ENCODE results near the gene PRSS22.

Gene PRSS22

DNA sequence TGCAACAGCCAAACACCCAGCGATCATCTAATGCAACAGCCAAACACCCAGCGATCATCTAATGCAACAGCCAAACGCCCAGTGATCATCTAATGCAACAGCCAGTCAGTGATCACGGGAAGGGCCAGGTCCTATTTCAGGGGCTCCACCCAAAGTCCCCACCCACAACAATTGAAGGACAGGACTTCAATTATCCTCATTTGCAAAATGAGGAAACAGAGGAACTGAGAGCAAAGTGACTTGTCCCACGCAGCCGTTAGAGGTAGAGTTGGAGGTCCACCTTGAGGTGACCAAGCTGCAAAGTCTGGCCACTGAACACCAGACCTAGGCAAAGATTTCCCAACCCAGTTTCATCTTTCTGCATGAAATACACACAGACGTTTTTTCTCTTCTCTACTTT is 24.2 kb downstream of the PRSS22 start:
- no peak overlapping the region for H3K4me3 ChIP-seq (ENCODE audit: low read depth, low read length)
- TF ChIP-seq, protein P1, sequence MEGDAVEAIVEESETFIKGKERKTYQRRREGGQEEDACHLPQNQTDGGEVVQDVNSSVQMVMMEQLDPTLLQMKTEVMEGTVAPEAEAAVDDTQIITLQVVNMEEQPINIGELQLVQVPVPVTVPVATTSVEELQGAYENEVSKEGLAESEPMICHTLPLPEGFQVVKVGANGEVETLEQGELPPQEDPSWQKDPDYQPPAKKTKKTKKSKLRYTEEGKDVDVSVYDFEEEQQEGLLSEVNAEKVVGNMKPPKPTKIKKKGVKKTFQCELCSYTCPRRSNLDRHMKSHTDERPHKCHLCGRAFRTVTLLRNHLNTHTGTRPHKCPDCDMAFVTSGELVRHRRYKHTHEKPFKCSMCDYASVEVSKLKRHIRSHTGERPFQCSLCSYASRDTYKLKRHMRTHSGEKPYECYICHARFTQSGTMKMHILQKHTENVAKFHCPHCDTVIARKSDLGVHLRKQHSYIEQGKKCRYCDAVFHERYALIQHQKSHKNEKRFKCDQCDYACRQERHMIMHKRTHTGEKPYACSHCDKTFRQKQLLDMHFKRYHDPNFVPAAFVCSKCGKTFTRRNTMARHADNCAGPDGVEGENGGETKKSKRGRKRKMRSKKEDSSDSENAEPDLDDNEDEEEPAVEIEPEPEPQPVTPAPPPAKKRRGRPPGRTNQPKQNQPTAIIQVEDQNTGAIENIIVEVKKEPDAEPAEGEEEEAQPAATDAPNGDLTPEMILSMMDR (IDR thresholded peaks at IDR 0.05; ENCODE audit: borderline replicate concordance, insufficient read depth, low read depth, low read length), result no peak

DNA sequence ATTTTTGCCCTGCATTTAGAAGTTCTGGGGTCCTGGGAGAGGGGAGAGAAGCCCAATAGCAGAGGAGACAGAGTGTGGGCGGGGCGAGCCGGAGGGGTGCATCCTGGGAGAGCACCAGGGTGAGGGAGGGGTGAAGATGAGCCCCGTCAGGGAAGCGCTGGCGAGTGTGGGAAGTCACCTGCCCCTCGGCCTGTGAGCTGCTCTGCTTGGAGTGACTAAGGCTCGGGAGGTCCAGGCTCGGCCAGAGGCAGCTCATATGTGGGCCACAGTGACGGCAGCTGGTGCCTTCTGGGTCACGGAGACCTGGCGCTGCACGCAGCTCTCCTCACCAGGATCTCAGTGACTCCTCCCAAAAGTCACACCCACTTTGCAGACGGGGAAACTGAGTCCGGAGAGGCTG is 26.8 kb downstream of the PRSS22 start:
- TF ChIP-seq, protein P1 (IDR thresholded peaks at IDR 0.05; ENCODE audit: borderline replicate concordance, insufficient read depth, low read depth, low read length), result no peak
- H3K4me3 ChIP-seq (ENCODE audit: low read depth, low read length), result no peak overlapping the region

DNA sequence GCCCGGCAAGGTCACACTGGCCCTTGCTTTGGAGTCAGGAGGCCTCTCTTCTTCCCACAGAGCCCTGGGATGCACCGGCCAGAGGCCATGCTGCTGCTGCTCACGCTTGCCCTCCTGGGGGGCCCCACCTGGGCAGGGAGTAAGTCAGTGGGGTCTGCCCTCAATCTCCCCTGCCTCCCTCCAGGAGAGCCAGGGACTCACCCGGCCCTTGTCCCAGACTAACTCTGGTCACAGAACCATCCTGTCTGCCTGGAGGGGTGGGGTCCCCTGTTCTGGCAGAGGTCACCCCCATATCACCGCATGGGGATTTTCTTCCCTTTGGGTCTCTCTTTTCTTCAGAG is 27.6 kb downstream of the PRSS22 start:
- peak overlapping the region; percentile 26 for H3K4me3 ChIP-seq (ENCODE audit: low read depth, low read length)
- TF ChIP-seq, protein P1 (IDR thresholded peaks at IDR 0.05; ENCODE audit: borderline replicate concordance, insufficient read depth, low read depth, low read length), result no peak

DNA sequence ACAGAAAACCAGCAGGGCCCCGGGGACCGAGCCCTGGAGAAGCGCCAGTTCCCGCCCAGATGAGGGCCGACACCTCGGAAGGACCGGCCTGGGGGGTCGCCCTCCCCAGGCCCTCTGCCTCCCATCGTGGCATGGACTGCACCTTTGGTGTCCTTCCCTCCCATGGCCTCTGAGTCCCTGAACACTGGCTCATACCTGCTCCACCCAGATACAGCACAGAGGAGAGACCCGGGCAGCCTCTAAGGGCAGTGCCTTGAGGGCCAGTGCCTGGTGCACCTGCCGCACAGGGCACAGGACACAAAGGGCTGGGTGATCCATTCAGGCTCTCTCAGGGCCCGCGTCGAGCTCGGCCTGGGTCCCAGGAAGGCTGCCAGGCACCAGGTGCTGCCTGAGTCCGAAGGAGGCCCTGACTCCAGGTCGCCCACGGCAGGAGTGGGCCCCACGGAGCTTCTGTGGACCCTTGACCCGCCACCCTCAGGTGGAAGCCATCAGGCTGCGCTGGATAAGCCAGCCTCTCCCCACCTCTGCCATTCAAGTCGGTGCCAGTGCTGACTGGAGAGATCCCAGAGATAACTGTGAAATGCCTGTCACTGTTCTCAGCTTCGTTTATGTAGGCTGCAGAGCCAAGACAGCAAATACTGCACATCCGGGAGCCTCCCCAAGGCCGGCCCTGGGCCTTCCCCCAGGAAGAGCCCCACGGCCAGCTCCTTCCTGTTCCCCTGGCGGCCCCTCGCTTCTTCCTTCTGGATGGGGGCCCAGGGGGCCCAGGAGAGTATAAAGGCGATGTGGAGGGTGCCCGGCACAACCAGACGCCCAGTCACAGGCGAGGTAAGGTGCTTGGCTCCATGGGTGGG is 28.2 kb downstream of the PRSS22 start, which contains the start of gene ZG16B:
Gene ZG16B, plus strand, starts transcription at position 803 of the 854 bp plus-strand sequence. CDS start 139 bp downstream, outside the sequence.
- TF ChIP-seq, protein P1 (IDR thresholded peaks at IDR 0.05; ENCODE audit: borderline replicate concordance, insufficient read depth, low read depth, low read length), result no peak
- peak within 1 kb of the TSS; percentile 26 for H3K4me3 ChIP-seq (ENCODE audit: low read depth, low read length)

DNA sequence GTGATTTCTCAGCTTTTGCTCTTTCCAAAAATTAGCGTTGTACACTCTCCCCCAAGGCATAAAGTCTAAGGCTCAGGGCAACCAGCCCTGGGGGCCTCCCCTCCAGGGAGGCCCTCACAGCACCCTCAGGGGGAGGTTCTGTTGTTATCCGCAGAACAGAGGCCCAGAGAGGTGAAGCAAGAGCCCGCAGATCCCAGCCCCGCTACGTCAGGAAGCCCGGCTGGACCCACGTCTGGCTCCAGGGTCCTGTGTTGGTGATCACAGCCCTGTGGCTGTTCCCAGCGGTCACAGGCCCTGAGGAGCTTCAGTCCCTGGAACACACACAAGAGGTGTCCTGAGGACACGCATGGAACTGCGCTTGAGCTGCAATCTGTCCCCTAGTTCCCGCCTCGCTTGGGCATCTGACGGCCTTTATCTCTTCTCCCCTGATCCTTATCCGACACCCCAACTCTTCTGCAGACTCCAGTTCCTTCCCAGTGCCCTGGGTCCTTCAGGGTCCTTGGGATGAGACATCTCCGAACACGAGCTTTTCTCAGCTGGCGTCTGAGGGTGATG is 29.0 kb downstream of the PRSS22 start:
- H3K4me3 ChIP-seq (ENCODE audit: low read depth, low read length), result no peak overlapping the region
- TF ChIP-seq, protein P1 (IDR thresholded peaks at IDR 0.05; ENCODE audit: borderline replicate concordance, insufficient read depth, low read depth, low read length), result no peak

DNA sequence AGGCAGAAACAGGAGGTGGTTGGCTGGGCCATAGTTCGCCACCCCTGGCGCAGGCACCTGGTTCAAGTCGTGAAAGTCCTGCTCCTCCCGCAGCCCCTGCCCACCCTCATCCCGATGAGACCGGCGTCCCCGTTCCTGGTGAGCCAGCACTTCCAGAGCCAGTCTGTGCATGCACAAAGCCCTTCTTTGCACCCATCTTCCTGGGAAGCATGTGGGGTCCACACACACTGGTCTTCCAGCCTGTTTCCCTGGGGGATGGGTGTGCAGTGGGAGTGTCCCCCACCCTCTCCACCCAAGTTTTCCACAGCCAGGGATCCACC is 29.5 kb downstream of the PRSS22 start:
- TF ChIP-seq, protein P1 (IDR thresholded peaks at IDR 0.05; ENCODE audit: borderline replicate concordance, insufficient read depth, low read depth, low read length), result no peak
- H3K4me3 ChIP-seq (ENCODE audit: low read depth, low read length), result no peak overlapping the region

All from GM12875 (cell line).